A549 (cell line): ENCODE measurements around the gene FCAMR.

Experiments used
- CTCF ChIP-seq: fragments of >200 bp; sonication (Bioruptor Twin); formaldehyde crosslinking; IDR thresholded peaks from 3 replicates; pipeline ENCODE4 v1.5.1; 2016
- EP300 ChIP-seq, 2 experiments: fragments of >200 bp; sonication (Bioruptor Twin); formaldehyde crosslinking; IDR thresholded peaks; 2 replicates in 1 of 2; 3 replicates in 1 of 2; pipeline ENCODE4 v1.6.1; 2016 to 2017
- POLR2A ChIP-seq: IDR thresholded peaks from 2 replicates; pipeline ENCODE4 v1.6.1; 2012; ENCODE audit warnings: mild to moderate bottlenecking, low read length
- RAD21 ChIP-seq, 2 experiments: fragments of >200 bp in 1 of 2; sonication (Bioruptor Twin) in 1 of 2; formaldehyde crosslinking in 1 of 2; IDR thresholded peaks in 1 of 2; conservative IDR thresholded peaks in 1 of 2; 2 replicates in 1 of 2; 3 replicates in 1 of 2; pipeline ENCODE4 v1.6.1; 2012 to 2018; ENCODE audit warnings: inconsistent platforms in 1 of 2
- REST ChIP-seq: fragments of 200-600 bp; sonication (generic); IDR thresholded peaks from 2 replicates; pipeline ENCODE4 v1.6.1; 2016; ENCODE audit warnings: antibody characterized with exemption, mild to moderate bottlenecking, moderate library complexity
- USF2 ChIP-seq: fragments of 450-650 bp; IDR thresholded peaks from 2 replicates; pipeline ENCODE4 v1.6.1; 2014; ENCODE audit warnings: antibody characterized with exemption

- no peak for TF ChIP-seq CTCF
- TF ChIP-seq REST = no peak
- TF ChIP-seq EP300 (IDR thresholded peaks at IDR 0.05) = no peak
- no peak for TF ChIP-seq USF2
- no peak for TF ChIP-seq RAD21 (conservative IDR thresholded peaks at IDR 0.05 in 1 of 2, IDR thresholded peaks at IDR 0.05 in 1 of 2)
- no peak for TF ChIP-seq POLR2A
Measured at GRCh38 chr1:206967096-206967849, 3.0 kb downstream of the FCAMR start.
